ENCODE data around the gene SLC50A1.
A peak's percentile ranks its signal among the peaks of the same experiment; 100 is the strongest.

The SLC50A1 gene, protein sequence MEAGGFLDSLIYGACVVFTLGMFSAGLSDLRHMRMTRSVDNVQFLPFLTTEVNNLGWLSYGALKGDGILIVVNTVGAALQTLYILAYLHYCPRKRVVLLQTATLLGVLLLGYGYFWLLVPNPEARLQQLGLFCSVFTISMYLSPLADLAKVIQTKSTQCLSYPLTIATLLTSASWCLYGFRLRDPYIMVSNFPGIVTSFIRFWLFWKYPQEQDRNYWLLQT

DNA sequence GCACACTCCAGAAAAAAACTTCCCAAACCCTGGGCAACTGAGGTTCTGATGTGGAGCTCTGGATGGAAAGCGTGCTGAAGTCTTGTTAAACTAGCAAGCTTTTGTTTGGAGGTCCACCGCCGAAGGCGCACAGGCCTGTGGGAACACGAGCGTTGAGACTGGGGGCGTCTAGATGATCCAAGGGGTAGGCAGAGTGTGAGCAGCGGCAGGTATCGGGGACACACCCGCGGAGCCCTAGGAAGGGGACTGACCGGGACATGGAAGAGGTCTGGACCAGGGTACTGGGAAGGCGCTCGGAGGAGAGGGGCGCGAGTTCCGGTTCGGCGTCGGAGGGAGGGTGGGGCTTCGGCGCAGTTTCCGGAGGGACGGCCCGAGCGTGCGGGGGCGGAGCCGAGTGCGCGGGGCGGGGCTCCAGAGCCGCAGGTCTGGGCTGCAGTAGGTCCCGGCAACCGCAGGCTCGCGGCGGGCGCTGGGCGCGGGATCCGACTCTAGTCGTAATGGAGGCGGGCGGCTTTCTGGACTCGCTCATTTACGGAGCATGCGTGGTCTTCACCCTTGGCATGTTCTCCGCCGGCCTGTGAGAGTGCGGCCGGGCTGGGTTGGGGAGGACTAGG, at the start of gene SLC50A1:
SLC50A1 (plus strand) TSS at position 438 of the 614 bp plus-strand sequence; CDS start at position 498, 60 bp downstream.
- peak; percentile 88 to 89 for DNase-seq (ENCODE audit: low read depth in 2 of 2)

- DNase-seq (ENCODE audit: low read depth in 2 of 2) = peak; percentile 74 to 80
These were observed 49.4 kb upstream of the SLC50A1 start for GRCh38 chr1:155086128-155086741.

DNA sequence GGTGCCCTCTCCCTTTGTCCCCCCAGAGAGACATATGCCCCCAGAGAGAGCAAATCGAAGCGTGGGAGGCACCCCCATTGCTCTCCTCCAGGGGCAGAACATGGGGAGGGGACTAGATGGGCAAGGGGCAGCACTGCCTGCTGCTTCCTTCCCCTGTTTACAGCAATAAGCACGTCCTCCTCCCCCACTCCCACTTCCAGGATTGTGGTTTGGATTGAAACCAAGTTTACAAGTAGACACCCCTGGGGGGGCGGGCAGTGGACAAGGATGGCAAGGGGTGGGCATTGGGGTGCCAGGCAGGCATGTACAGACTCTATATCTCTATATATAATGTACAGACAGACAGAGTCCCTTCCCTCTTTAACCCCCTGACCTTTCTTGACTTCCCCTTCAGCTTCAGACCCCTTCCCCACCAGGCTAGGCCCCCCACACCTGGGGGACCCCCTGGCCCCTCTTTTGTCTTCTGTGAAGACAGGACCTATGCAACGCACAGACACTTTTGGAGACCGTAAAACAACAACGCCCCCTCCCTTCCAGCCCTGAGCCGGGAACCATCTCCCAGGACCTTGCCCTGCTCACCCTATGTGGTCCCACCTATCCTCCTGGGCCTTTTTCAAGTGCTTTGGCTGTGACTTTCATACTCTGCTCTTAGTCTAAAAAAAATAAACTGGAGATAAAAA, 48.7 kb upstream of the SLC50A1 start:
- DNase-seq (ENCODE audit: low read depth in 2 of 2) = no peak

GRCh38 chr1:155091071-155092051, 44.3 kb upstream of the SLC50A1 start:
- DNase-seq (ENCODE audit: low read depth in 2 of 2) = peak; percentile 69 to 79

GRCh38 chr1:155092131-155092530, 43.5 kb upstream of the SLC50A1 start:
- no peak for DNase-seq (ENCODE audit: low read depth in 2 of 2)

DNA sequence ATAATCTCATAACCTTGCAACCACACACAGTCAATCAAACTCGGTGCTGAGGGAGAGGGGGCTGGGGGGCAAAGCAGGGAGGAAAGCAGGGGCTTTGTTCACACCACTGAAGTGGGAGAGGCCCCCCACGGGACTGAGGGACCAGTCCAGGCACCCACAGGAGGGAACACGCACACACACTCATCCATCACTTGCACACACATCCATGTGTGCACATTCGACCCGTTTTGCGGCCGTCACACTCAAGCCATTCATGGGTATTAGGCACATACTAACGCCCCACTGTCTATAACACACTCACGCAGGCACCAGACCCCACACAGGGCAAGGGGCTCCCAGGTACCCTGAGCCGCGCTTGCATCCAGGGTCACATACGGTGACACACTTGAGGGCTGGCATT, 43.0 kb upstream of the SLC50A1 start:
- no peak for DNase-seq (ENCODE audit: low read depth in 2 of 2)

GRCh38 chr1:155093911-155094621, 41.6 kb upstream of the SLC50A1 start:
- DNase-seq (ENCODE audit: low read depth in 2 of 2) = no peak

DNA sequence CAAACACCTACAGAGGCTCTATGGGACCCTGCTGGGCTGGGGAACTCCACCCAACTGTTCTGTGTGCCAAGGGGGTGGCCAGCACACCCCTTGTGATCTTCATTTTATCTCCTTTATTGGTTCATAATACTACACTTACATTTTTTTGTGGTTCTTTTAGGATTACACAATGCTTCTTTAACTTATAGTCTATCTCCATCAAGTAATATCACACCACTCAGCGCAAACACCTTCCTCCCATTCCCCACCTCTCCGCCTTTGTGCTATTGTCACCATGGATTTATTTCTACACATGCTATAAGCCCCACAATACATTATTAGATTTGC, 41.1 kb upstream of the SLC50A1 start:
- DNase-seq (ENCODE audit: low read depth in 2 of 2) = no peak

DNA sequence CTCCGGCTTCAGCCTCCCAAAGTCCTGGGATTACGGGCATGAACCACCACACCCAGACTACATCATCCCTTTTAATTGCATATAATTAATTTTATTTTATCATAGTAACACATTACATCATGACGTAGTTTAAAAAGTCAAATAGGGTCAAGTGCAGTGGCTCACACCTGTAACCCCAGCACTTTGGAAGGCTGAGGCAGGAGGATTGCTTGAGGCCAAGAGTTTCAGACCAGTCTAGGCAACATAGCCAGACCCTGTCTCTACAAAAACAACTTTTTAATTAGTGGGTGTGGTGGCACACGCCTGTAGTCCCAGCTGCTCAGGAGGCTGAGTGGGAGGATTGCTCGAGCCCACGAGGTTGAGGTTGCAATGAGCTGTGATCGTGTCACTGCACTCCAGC, 36.3 kb upstream of the SLC50A1 start:
- DNase-seq (ENCODE audit: low read depth in 2 of 2) = no peak

- no peak for DNase-seq (ENCODE audit: low read depth in 2 of 2)
These were observed 32.3 kb upstream of the SLC50A1 start for GRCh38 chr1:155103325-155103724.

DNA sequence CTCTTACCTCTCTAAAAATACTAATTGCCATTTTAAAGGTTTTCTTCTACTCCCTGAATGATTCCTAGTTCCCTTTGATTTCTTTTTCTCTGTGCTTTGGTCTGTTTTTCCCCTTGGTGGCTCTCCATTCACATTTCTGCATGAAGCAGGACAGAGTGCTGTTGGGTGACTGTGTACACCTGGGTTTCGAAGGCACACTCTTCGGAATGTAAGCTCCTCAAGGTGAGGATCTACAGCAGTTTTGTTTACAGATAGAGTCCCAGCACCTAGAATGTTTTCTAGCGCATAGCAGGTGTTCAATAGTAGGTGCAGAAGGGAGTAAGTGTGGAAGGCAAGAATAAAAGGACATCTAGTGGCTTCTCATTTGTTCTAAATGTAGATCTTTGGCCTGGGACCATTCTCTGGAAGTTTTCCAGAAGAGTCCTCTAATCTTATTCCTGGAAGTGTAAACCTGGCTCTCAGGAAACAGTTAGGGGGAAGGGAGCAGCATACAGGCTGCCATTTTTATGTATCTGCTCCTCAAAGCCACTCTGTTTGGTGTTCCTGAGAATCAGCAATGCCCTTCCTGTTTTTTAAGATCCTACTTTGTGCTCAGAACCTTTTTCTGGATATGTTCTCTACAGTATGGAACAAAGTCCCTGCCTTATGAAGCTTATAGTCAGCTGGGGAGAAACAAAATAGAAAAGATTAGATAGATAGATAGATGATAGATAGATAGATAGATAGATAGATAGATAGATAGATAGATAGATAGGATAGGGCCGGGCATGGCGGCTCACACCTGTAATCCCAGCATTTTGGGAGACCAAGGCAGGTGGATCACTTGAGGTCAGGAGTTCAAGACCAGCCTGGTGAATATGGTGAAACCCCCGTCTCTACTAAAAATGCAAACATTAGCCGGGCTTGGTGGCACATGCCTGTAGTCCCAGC, 30.8 kb upstream of the SLC50A1 start:
- no peak for DNase-seq (ENCODE audit: low read depth in 2 of 2)

GRCh38 chr1:155105604-155106011, 30.0 kb upstream of the SLC50A1 start:
- no peak for DNase-seq (ENCODE audit: low read depth in 2 of 2)

GRCh38 chr1:155106862-155107261, 28.8 kb upstream of the SLC50A1 start:
- no peak for DNase-seq (ENCODE audit: low read depth in 2 of 2)

DNA sequence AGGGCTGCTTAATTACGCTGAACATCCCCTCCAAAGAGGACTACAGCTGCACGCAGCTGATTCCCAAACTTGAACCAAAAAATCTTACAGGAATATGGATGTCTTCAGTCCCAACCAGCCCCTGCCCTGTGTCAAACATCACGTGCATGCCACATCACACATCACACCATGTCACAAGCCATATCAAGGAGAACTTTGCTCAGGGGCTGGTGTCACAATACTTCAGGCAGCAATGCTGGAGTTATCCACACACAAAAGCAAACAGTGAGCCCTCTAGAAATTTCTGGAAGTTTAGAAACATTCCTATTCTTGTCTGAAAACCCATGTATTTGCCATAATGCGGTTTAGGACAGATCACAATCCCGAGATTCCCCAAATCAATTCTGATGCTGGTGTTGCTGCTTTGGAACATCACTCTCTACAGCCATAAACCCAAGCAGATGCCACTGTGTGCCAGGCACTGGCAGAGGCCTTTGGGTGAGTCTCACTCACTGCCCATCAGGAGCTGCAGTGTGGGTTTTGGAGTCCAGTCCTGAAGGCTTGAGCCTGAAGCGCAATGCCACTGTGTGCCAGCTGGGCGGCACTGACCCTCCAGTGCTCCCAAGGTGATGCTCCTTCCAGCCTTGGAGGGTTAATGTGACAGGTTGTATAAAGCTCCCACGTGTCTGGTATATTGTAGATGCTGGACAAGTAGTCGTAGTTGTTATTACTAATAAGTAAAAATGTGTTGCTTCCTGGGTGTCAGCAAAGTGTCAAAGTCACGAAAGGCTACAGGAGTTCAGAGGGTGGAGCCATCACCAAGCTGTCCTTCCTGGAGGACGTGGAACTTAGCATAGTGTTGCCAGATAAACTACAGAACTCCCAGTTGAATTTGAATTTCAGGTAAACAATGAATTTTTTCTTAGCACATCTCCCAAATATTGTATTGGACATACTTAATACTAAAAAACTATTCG, 28.1 kb upstream of the SLC50A1 start:
- no peak for DNase-seq (ENCODE audit: low read depth in 2 of 2)

GRCh38 chr1:155108296-155108695, 27.4 kb upstream of the SLC50A1 start:
- DNase-seq (ENCODE audit: low read depth in 2 of 2) = no peak

DNA sequence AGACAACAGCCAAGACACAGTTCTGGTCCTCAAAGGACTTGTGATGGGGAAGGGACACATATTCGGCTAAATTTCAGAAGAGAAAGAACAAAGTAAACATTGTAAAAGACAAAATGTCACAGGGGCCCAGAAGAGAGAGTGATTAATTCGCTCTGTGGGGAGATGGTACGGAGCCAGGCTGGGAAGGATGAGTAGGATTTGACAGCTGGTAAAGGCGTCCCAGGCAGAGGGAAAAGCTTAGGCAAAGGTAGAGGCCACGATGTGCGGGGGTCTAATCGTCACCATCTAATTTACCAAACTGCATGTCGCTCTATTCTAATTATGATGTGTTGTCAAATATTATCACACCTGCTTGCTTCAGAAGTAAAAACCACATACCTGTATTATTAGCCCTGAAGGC, 25.3 kb upstream of the SLC50A1 start:
- no peak for DNase-seq (ENCODE audit: low read depth in 2 of 2)

DNA sequence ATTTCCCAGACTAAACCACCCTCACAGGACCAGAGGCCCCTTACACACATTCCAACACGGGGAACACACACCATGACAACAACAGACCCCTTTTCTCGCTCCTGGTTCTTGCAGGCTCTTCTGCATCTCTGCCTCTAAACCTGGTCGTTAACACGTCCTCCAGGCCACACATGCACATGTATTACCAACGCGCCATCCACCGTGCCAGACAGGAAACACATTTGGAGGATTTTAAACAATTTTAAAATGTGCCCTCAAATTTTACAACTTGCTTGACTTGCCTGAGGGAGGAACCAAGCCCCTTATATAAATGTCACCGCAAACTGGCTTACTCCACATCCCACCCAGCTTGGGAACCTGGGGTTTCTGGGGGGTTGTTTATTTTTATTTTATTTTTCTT, 24.8 kb upstream of the SLC50A1 start:
- DNase-seq (ENCODE audit: low read depth in 2 of 2) = no peak

GRCh38 chr1:155113450-155113980, 22.1 kb upstream of the SLC50A1 start:
- no peak for DNase-seq (ENCODE audit: low read depth in 2 of 2)
